Trophoblast cell (in vitro differentiated cells and primary cell): ENCODE measurements around the gene CEP55.

Source experiments
- DNase-seq, 2 donors: peaks; one replicate each; pipeline ENCODE4 v3.0.0-alpha.2; 2016
- H2AFZ ChIP-seq: 2 replicates; pipeline ENCODE4 v1.6.1; 2013; ENCODE audit warnings: low read length, moderate library complexity, mild to moderate bottlenecking; ENCODE audit not compliant: insufficient read depth, poor library complexity
- H2AK5ac ChIP-seq: 2 replicates; pipeline ENCODE4 v1.6.1; 2013; ENCODE audit warnings: mild to moderate bottlenecking, low read length
- H2BK120ac ChIP-seq: 2 replicates; pipeline ENCODE4 v1.6.1; 2013; ENCODE audit warnings: low read length, mild to moderate bottlenecking, moderate library complexity; ENCODE audit not compliant: insufficient read depth, poor library complexity
- H2BK12ac ChIP-seq: 2 replicates; pipeline ENCODE4 v1.6.1; 2013; ENCODE audit warnings: mild to moderate bottlenecking, low read length, moderate library complexity
- H2BK5ac ChIP-seq: 2 replicates; pipeline ENCODE4 v1.6.1; 2013; ENCODE audit warnings: low read length, low read depth, moderate library complexity, mild to moderate bottlenecking; ENCODE audit not compliant: poor library complexity
- H3K14ac ChIP-seq: 2 replicates; pipeline ENCODE4 v1.6.1; 2013; ENCODE audit warnings: mild to moderate bottlenecking, low read length
- H3K18ac ChIP-seq: 2 replicates; pipeline ENCODE4 v1.6.1; 2013; ENCODE audit warnings: mild to moderate bottlenecking, low read length
- H3K23ac ChIP-seq: 2 replicates; pipeline ENCODE4 v1.6.1; 2013; ENCODE audit warnings: low read length
- H3K27ac ChIP-seq: 2 replicates; pipeline ENCODE4 v1.5.1; 2013; ENCODE audit warnings: low read depth, mild to moderate bottlenecking, inconsistent platforms, low read length, moderate library complexity
- H3K27me3 ChIP-seq: 2 replicates; pipeline ENCODE4 v1.6.1; 2013; ENCODE audit warnings: inconsistent platforms, mild to moderate bottlenecking, low read length, moderate library complexity; ENCODE audit not compliant: insufficient read depth
- H3K36me3 ChIP-seq, 2 experiments: 1 replicate in 1 of 2; 2 replicates in 1 of 2; pipeline ENCODE4 v1.6.1; 2013; ENCODE audit warnings: low read length in 2 of 2, mild to moderate bottlenecking in 2 of 2, moderate library complexity in 1 of 2; ENCODE audit not compliant: insufficient read depth in 2 of 2, control insufficient read depth in 1 of 2
- H3K4ac ChIP-seq: 2 replicates; pipeline ENCODE4 v1.6.1; 2013; ENCODE audit warnings: low read depth, mild to moderate bottlenecking, low read length, moderate library complexity
- H3K4me1 ChIP-seq, 2 experiments: 1 replicate in 1 of 2; 2 replicates in 1 of 2; pipeline ENCODE4 v1.6.1; 2013; ENCODE audit warnings: low read length in 2 of 2, mild to moderate bottlenecking in 2 of 2, moderate library complexity in 1 of 2; ENCODE audit not compliant: insufficient read depth in 2 of 2, control insufficient read depth in 1 of 2
- H3K4me2 ChIP-seq: 2 replicates; pipeline ENCODE4 v1.6.1; 2013; ENCODE audit warnings: inconsistent platforms, mild to moderate bottlenecking, low read length, moderate library complexity
- H3K4me3 ChIP-seq: 2 replicates; pipeline ENCODE4 v1.5.1; 2013; ENCODE audit warnings: mild to moderate bottlenecking, low read depth, low read length, inconsistent platforms
- H3K79me1 ChIP-seq: one replicate; pipeline ENCODE4 v1.6.1; 2013; ENCODE audit warnings: low read length
- H3K79me2 ChIP-seq: 2 replicates; pipeline ENCODE4 v1.6.1; 2013; ENCODE audit warnings: low read length, mild to moderate bottlenecking; ENCODE audit not compliant: control insufficient read depth, insufficient read depth, poor library complexity
- H3K9ac ChIP-seq: 2 replicates; pipeline ENCODE4 v1.6.1; 2013; ENCODE audit warnings: mild to moderate bottlenecking, low read length
- H3K9me3 ChIP-seq: 2 replicates; pipeline ENCODE4 v1.6.1; 2013; ENCODE audit warnings: low read depth, mild to moderate bottlenecking, control low read depth, inconsistent platforms, low read length; ENCODE audit not compliant: insufficient read depth
- H4K12ac ChIP-seq: 2 replicates; pipeline ENCODE4 v1.6.1; 2013; ENCODE audit warnings: low read depth, mild to moderate bottlenecking, low read length, moderate library complexity
- H4K8ac ChIP-seq: 2 replicates; pipeline ENCODE4 v1.6.1; 2013; ENCODE audit warnings: low read depth, mild to moderate bottlenecking, low read length, moderate library complexity
- H4K91ac ChIP-seq: one replicate; pipeline ENCODE4 v1.6.1; 2013; ENCODE audit warnings: low read depth, mild to moderate bottlenecking, low read length, moderate library complexity
- WGBS: extraction: QIAGEN DNeasy Blood & Tissue Kit; methylation state at CpG from one replicate; pipeline ENCODE4 v1.1.7; 2013; ENCODE audit warnings: missing lambda C conversion rate; ENCODE audit not compliant: insufficient read length, insufficient coverage; ENCODE audit errors: extremely low coverage; 5-methylcytosine and 5-hydroxymethylcytosine counted together

The CEP55 gene

GRCh38 chr10:93560541-93560940, 64.1 kb downstream of the CEP55 start:
- no peak overlapping the region for H3K23ac ChIP-seq
- H2BK12ac ChIP-seq, result no peak overlapping the region
- H3K27me3 ChIP-seq, result no peaks in the 10 kb centered on the region
- WGBS, result no CpG with 5 or more reads among the region's 6 CpGs
- H2AK5ac ChIP-seq, result no peak overlapping the region
- no peak overlapping the region for H2AFZ ChIP-seq
- H4K12ac ChIP-seq, result no peak overlapping the region
- no peak overlapping the region for H4K8ac ChIP-seq
- H3K4me1 ChIP-seq, result peaks cover 0 to 5% of the 10 kb centered on the region in 2 experiments
- no peaks in the 10 kb centered on the region for H3K36me3 ChIP-seq
- H4K91ac ChIP-seq, result peak overlapping the region; percentile 17
- DNase-seq, result no peak
- H2BK120ac ChIP-seq, result peak overlapping the region; percentile 0
- no peak overlapping the region for H3K4ac ChIP-seq
- no peaks in the 10 kb centered on the region for H3K79me2 ChIP-seq
- peak overlapping the region; percentile 13 for H3K27ac ChIP-seq
- H3K18ac ChIP-seq, result no peak overlapping the region
- no peak overlapping the region for H3K4me2 ChIP-seq
- H3K4me3 ChIP-seq, result no peak overlapping the region
- peaks cover 2% of the 10 kb centered on the region for H3K79me1 ChIP-seq
- no peak overlapping the region for H3K9ac ChIP-seq
- H2BK5ac ChIP-seq, result no peak overlapping the region
- no peak overlapping the region for H3K14ac ChIP-seq
- H3K9me3 ChIP-seq, result peaks cover 5% of the 10 kb centered on the region

- Histone ChIP-seq H3K79me2 (no peaks in the 10 kb centered on the region), H3K4ac (no peak overlapping the region), H3K9ac (no peak overlapping the region), H2AK5ac (no peak overlapping the region), H4K12ac (no peak overlapping the region), H3K9me3 (peaks cover 3% of the 10 kb centered on the region), H3K27ac (no peak overlapping the region), H3K27me3 (peaks cover 24% of the 10 kb centered on the region), H3K4me1 (peaks cover 9 to 12% of the 10 kb centered on the region in 2 experiments), H3K79me1 (no peaks in the 10 kb centered on the region), H4K8ac (no peak overlapping the region), H3K18ac (no peak overlapping the region), H3K14ac (no peak overlapping the region), H2BK12ac (no peak overlapping the region), H4K91ac (no peak overlapping the region), H3K23ac (no peak overlapping the region), H2AFZ (no peak overlapping the region), H3K36me3 (no peaks in the 10 kb centered on the region), H3K4me2 (no peak overlapping the region), H2BK120ac (no peak overlapping the region), H2BK5ac (no peak overlapping the region), H3K4me3 (no peak overlapping the region)
- no peak for DNase-seq
- WGBS, result no CpG with 5 or more reads among the region's 3 CpGs
These were observed 69.0 kb downstream of the CEP55 start for GRCh38 chr10:93565446-93565845.

DNA sequence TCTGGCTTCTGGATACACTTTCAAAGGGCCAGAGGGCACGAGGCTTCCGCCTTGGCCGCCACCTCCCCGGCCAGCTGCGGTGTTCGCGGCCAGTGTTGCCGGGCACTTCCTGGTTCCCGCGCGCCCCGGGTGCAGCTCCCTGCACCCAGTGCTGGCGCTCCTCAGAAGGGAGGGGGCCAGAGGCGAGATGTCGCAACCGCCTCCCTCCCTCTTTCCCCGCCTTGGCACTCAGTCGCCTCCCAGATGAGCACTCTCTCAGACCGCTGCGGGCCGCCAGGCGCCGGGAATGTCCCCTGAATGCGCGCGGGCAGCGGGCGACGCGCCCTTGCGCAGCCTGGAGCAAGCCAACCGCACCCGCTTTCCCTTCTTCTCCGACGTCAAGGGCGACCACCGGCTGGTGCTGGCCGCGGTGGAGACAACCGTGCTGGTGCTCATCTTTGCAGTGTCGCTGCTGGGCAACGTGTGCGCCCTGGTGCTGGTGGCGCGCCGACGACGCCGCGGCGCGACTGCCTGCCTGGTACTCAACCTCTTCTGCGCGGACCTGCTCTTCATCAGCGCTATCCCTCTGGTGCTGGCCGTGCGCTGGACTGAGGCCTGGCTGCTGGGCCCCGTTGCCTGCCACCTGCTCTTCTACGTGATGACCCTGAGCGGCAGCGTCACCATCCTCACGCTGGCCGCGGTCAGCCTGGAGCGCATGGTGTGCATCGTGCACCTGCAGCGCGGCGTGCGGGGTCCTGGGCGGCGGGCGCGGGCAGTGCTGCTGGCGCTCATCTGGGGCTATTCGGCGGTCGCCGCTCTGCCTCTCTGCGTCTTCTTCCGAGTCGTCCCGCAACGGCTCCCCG, 70.2 kb downstream of the CEP55 start, which contains the start of gene FFAR4:
TSS of gene FFAR4 (plus strand) at position 231 of the 842 bp plus-strand sequence. CDS start at position 287, 56 bp downstream.
- peaks cover 3% of the 10 kb centered on the region for H3K9me3 ChIP-seq
- peaks cover 24% of the 10 kb centered on the region for H3K27me3 ChIP-seq
- H3K14ac ChIP-seq, result no peak within 1 kb of the TSS
- H2AFZ ChIP-seq, result peak within 1 kb of the TSS; percentile 43
- no peaks in the 10 kb centered on the region for H3K79me2 ChIP-seq
- WGBS, result no CpG with 5 or more reads among the region's 85 CpGs
- peak in 1 of 2 donors; percentile 18 for DNase-seq
- H3K4me1 ChIP-seq, result peaks cover 7 to 12% of the 10 kb centered on the region in 2 experiments
- H2BK5ac ChIP-seq, result no peak within 1 kb of the TSS
- H3K4me2 ChIP-seq, result peak within 1 kb of the TSS; percentile 98
- no peak within 1 kb of the TSS for H4K12ac ChIP-seq
- H3K18ac ChIP-seq, result no peak within 1 kb of the TSS
- H3K79me1 ChIP-seq, result no peaks in the 10 kb centered on the region
- peak within 1 kb of the TSS; percentile 55 for H3K4me3 ChIP-seq
- no peak within 1 kb of the TSS for H4K8ac ChIP-seq
- H3K4ac ChIP-seq, result no peak within 1 kb of the TSS
- H3K27ac ChIP-seq, result no peak within 1 kb of the TSS
- H3K9ac ChIP-seq, result no peak within 1 kb of the TSS
- no peak within 1 kb of the TSS for H2BK120ac ChIP-seq
- H4K91ac ChIP-seq, result no peak within 1 kb of the TSS
- H2AK5ac ChIP-seq, result no peak within 1 kb of the TSS
- H3K36me3 ChIP-seq, result no peaks in the 10 kb centered on the region
- H3K23ac ChIP-seq, result no peak within 1 kb of the TSS
- no peak within 1 kb of the TSS for H2BK12ac ChIP-seq

GRCh38 chr10:93567277-93568104, 71.1 kb downstream of the CEP55 start:
- H3K27me3 ChIP-seq, result peaks cover 24% of the 10 kb centered on the region
- H3K4me1 ChIP-seq, result peaks cover 7 to 12% of the 10 kb centered on the region in 2 experiments
- peaks cover 3% of the 10 kb centered on the region for H3K9me3 ChIP-seq
- H3K4ac ChIP-seq, result no peak overlapping the region
- whole genome bisulfite sequencing, result no CpG with 5 or more reads among the region's 33 CpGs
- H2AFZ ChIP-seq, result no peak overlapping the region
- H2BK5ac ChIP-seq, result no peak overlapping the region
- no peak overlapping the region for H2AK5ac ChIP-seq
- no peak overlapping the region for H4K12ac ChIP-seq
- H2BK120ac ChIP-seq, result no peak overlapping the region
- H3K4me3 ChIP-seq, result no peak overlapping the region
- H3K18ac ChIP-seq, result no peak overlapping the region
- no peak for DNase-seq
- H3K79me2 ChIP-seq, result no peaks in the 10 kb centered on the region
- H3K27ac ChIP-seq, result no peak overlapping the region
- no peak overlapping the region for H3K14ac ChIP-seq
- H3K9ac ChIP-seq, result no peak overlapping the region
- H4K91ac ChIP-seq, result no peak overlapping the region
- no peak overlapping the region for H3K23ac ChIP-seq
- H3K4me2 ChIP-seq, result peak overlapping the region; percentile 98
- no peak overlapping the region for H2BK12ac ChIP-seq
- no peaks in the 10 kb centered on the region for H3K79me1 ChIP-seq
- no peak overlapping the region for H4K8ac ChIP-seq
- H3K36me3 ChIP-seq, result no peaks in the 10 kb centered on the region
